Stimulated activated CD8-positive, alpha-beta memory T cell treated with anti-CD3 and anti-CD28 coated beads, Interleukin-7, amount 100 ng/mL, for 48 hours (primary cell): ENCODE data around the gene DNAH10.

Experiments
- DNase-seq, 2 donors: peaks; one replicate each; pipeline ENCODE4 v3.0.0-alpha.2; 2020; ENCODE audit warnings: low read depth in 1 of 2; ENCODE audit errors: extremely low read depth in 1 of 2

Gene DNAH10

GRCh38 chr12:123840765-123841425 is 78.8 kb downstream of the DNAH10 start:
- no peak for DNase-seq

GRCh38 chr12:123843912-123844748 is 82.0 kb downstream of the DNAH10 start:
- no peak for DNase-seq

GRCh38 chr12:123845881-123846280 is 83.8 kb downstream of the DNAH10 start:
- no peak for DNase-seq

- no peak for DNase-seq
Measured at GRCh38 chr12:123846340-123846739, 84.2 kb downstream of the DNAH10 start.

- DNase-seq, result no peak
Measured at GRCh38 chr12:123847019-123847418, 84.9 kb downstream of the DNAH10 start.

- DNase-seq, result no peak
Measured at GRCh38 chr12:123847876-123848275, 85.8 kb downstream of the DNAH10 start.

GRCh38 chr12:123849517-123849916 is 87.4 kb downstream of the DNAH10 start:
- no peak for DNase-seq

- no peak for DNase-seq
Measured at GRCh38 chr12:123850246-123851134, 88.4 kb downstream of the DNAH10 start.

GRCh38 chr12:123853396-123854070 is 91.4 kb downstream of the DNAH10 start:
- no peak for DNase-seq

GRCh38 chr12:123854232-123854631 is 92.1 kb downstream of the DNAH10 start:
- DNase-seq, result no peak

- no peak for DNase-seq
Measured at GRCh38 chr12:123854918-123855317, 92.8 kb downstream of the DNAH10 start.

GRCh38 chr12:123856681-123857080 is 94.6 kb downstream of the DNAH10 start:
- no peak for DNase-seq

- DNase-seq, result no peak
Measured at GRCh38 chr12:123858176-123858575, 96.1 kb downstream of the DNAH10 start.

GRCh38 chr12:123859035-123859434 is 96.9 kb downstream of the DNAH10 start:
- no peak for DNase-seq

- DNase-seq, result no peak
Measured at GRCh38 chr12:123860377-123860776, 98.3 kb downstream of the DNAH10 start.

- DNase-seq, result no peak
Measured at GRCh38 chr12:123861392-123861791, 99.3 kb downstream of the DNAH10 start.

- DNase-seq, result no peak
Measured at GRCh38 chr12:123867141-123867540, 105.0 kb downstream of the DNAH10 start.

GRCh38 chr12:123868791-123869190 is 106.7 kb downstream of the DNAH10 start:
- no peak for DNase-seq

- no peak for DNase-seq
Measured at GRCh38 chr12:123873793-123874192, 111.7 kb downstream of the DNAH10 start.

- DNase-seq, result no peak
Measured at GRCh38 chr12:123877968-123878367, 115.9 kb downstream of the DNAH10 start.

GRCh38 chr12:123879101-123879500 is 117.0 kb downstream of the DNAH10 start:
- no peak for DNase-seq
